Kidney (tissue), 14 donors: ENCODE data around the gene NOL4L. TPM values are rescaled to one million over a fixed set of nuclear protein-coding genes. Genes with fewer than 3 reads are reported as not detected.
A peak's percentile ranks its signal among the peaks of the same experiment; 100 is the strongest.

Experiments
- DNase-seq, 5 donors: peaks; one replicate each; pipeline ENCODE4 v3.0.0-alpha.2; 2013 to 2020
- FAIRE-seq: peaks from 2 replicates; lab custom pipeline; 2012; peaks lifted over from hg19 to GRCh38; lab: Jason Lieb, UNC
- H3K27ac ChIP-seq, 2 donors: one replicate each; pipeline ENCODE4 v1.7.0; 2013; ENCODE audit warnings: low read depth in 2 of 2, low read length in 2 of 2, inconsistent platforms in 1 of 2
- H3K27me3 ChIP-seq: one replicate; pipeline ENCODE4 v1.7.1; 2013; ENCODE audit warnings: low read length, inconsistent platforms; ENCODE audit not compliant: control insufficient read depth, insufficient read depth
- H3K36me3 ChIP-seq, 3 donors: one replicate each; pipeline versions ENCODE4 v1.7.0 to v1.7.1; 2013; ENCODE audit warnings: low read length in 3 of 3, control low read depth in 1 of 3, inconsistent platforms in 1 of 3; ENCODE audit not compliant: insufficient read depth in 3 of 3, control insufficient read depth in 2 of 3
- H3K4me1 ChIP-seq, 3 donors: one replicate each; pipeline versions ENCODE4 v1.7.0 to v1.7.1; 2013; ENCODE audit warnings: low read length in 3 of 3, inconsistent platforms in 1 of 3, low read depth in 1 of 3; ENCODE audit not compliant: control insufficient read depth in 2 of 3, insufficient read depth in 2 of 3
- H3K4me3 ChIP-seq, 3 donors: one replicate each; pipeline versions ENCODE4 v1.7.0 to v1.8.1; 2013; ENCODE audit warnings: low read length in 3 of 3, control low read depth in 1 of 3, inconsistent platforms in 1 of 3
- H3K9ac ChIP-seq, 3 donors: one replicate each; pipeline versions ENCODE4 v1.7.0 to v1.7.1; 2013; ENCODE audit warnings: low read length in 3 of 3, control low read depth in 1 of 3, inconsistent platforms in 1 of 3
- H3K9me3 ChIP-seq, 3 donors: one replicate each; pipeline versions ENCODE4 v1.7.0 to v1.7.1; 2013; ENCODE audit warnings: low read length in 3 of 3, control low read depth in 1 of 3, inconsistent platforms in 1 of 3; ENCODE audit not compliant: control insufficient read depth in 2 of 3, insufficient read depth in 1 of 3
- CTCF ChIP-seq: IDR thresholded peaks from 3 replicates; pipeline ENCODE4 v1.5.1; 2012; ENCODE audit warnings: mild to moderate bottlenecking, moderate library complexity, borderline replicate concordance; ENCODE audit not compliant: insufficient read depth; ENCODE audit errors: extremely low read depth
- intact Hi-C: fragments of 100-400 bp; cut with DNase I; formaldehyde crosslinking; loops from one replicate; pipeline ENCODE4 v1.11.1; 2022
- polyA plus RNA-seq: library from polyadenylated mRNA; stranded (reverse); fragments of 350-450 nt; fragmentation: Illumina TruSeq; extraction: RNeasy Lipid Tissue Mini Kit (QIAGEN cat#74804); gene quantifications from one replicate; pipeline ENCODE4 v1.2.3, GENCODE V29; 2014; ENCODE audit warnings: low read depth, low replicate concordance; ENCODE audit not compliant: insufficient read depth
- total RNA-seq: library from RNA; stranded (reverse); fragmentation: NEBNext Ultra II Directional; extraction: Animal tissue kit (Norgen Biotek cat#: 25700); gene quantifications from one replicate; pipeline ENCODE4 v1.2.1, GENCODE V29; 2021
- donor health status: control.
- donor health status: control.
- donor health status: control.
- donor health status: control.
- donor health status: control.
- donor health status: DM: yes; HTN: yes; CAD: no.
- donor health status: Normal renal cell carcinoma (clear cell type).

NOL4L gene
- total and polyA plus RNA-seq, 2 donors from 2014 or later, result 14.1 to 19.4 TPM

- Histone ChIP-seq H3K27me3 (no peaks in the 10 kb centered on the region), H3K4me1 (no peaks in the 10 kb centered on the region), H3K27ac (no peak overlapping the region), H3K4me3 (no peak overlapping the region), H3K9me3 (no peaks in the 10 kb centered on the region), H3K9ac (no peak overlapping the region), H3K36me3 (no peaks in the 10 kb centered on the region)
- peak in 1 of 5 donors; percentile 45 for DNase-seq
- intact Hi-C loops, result no loop called here
- FAIRE-seq, result no peak
- no peak for TF ChIP-seq CTCF
Measured at GRCh38 chr20:32577023-32577422, 8.1 kb downstream of the NOL4L start.

- FAIRE-seq, result no peak
- Histone ChIP-seq H3K9ac (no peak overlapping the region), H3K9me3 (no peaks in the 10 kb centered on the region), H3K4me1 (no peaks in the 10 kb centered on the region), H3K36me3 (no peaks in the 10 kb centered on the region), H3K27me3 (no peaks in the 10 kb centered on the region), H3K4me3 (no peak overlapping the region), H3K27ac (no peak overlapping the region)
- intact Hi-C loops, result no loop called here
- DNase-seq, result peak in 1 of 5 donors; percentile 51
- TF ChIP-seq CTCF, result no peak
Measured at GRCh38 chr20:32576560-32576959, 8.6 kb downstream of the NOL4L start.

- DNase-seq, result no peak
Measured at GRCh38 chr20:32575805-32576204, 9.3 kb downstream of the NOL4L start.

More at GRCh38 chr20:32575805-32576204, 9.3 kb downstream of the NOL4L start:
- no peaks in the 10 kb centered on the region for H3K9me3 ChIP-seq
- no peak for TF ChIP-seq CTCF
- intact Hi-C loops, result no loop called here
- no peak overlapping the region for H3K4me3 ChIP-seq
- H3K4me1 ChIP-seq, result no peaks in the 10 kb centered on the region
- H3K9ac ChIP-seq, result no peak overlapping the region
- no peaks in the 10 kb centered on the region for H3K36me3 ChIP-seq
- no peaks in the 10 kb centered on the region for H3K27me3 ChIP-seq
- FAIRE-seq, result no peak
- no peak overlapping the region for H3K27ac ChIP-seq
